ENCODE measurements around the gene CACNG4.

DNA sequence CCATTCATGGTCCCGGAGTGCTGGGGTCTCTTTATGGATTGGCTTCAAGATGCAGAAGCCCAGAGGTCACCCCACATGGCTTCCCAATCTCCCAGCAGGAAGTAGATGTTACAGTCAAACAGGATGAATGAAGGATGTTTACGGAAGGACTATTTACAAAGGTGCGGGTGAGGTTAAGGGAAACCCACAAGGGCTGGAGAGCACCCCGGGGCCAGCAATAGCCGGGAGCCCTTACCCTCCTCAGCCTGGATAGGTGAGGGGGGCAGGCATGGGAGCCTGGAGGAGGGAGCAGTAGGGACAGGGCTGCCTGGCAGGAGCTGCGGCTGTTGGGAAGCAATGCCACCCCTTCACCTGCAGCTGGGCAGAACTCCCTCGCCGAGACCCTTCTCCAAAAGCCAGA is 55.3 kb downstream of the CACNG4 start:
- TF ChIP-seq, protein P1, sequence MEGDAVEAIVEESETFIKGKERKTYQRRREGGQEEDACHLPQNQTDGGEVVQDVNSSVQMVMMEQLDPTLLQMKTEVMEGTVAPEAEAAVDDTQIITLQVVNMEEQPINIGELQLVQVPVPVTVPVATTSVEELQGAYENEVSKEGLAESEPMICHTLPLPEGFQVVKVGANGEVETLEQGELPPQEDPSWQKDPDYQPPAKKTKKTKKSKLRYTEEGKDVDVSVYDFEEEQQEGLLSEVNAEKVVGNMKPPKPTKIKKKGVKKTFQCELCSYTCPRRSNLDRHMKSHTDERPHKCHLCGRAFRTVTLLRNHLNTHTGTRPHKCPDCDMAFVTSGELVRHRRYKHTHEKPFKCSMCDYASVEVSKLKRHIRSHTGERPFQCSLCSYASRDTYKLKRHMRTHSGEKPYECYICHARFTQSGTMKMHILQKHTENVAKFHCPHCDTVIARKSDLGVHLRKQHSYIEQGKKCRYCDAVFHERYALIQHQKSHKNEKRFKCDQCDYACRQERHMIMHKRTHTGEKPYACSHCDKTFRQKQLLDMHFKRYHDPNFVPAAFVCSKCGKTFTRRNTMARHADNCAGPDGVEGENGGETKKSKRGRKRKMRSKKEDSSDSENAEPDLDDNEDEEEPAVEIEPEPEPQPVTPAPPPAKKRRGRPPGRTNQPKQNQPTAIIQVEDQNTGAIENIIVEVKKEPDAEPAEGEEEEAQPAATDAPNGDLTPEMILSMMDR (conservative IDR thresholded peaks at IDR 0.05; ENCODE audit: low read length) = no peak
- TF ChIP-seq EZH2phosphoT487 (IDR thresholded peaks at IDR 0.05; ENCODE audit: borderline replicate concordance) = no peak
